GM12873 (cell line): ENCODE data around the gene SEPTIN8.

Experiments
- TF ChIP-seq, protein P1 (sequence below): IDR thresholded peaks from 2 replicates; pipeline ENCODE4 v1.5.1; 2012; ENCODE audit warnings: low read depth, mild to moderate bottlenecking, moderate library complexity, low read length, control low read depth; ENCODE audit not compliant: insufficient read depth; ENCODE audit errors: missing control alignments

The SEPTIN8 gene

DNA sequence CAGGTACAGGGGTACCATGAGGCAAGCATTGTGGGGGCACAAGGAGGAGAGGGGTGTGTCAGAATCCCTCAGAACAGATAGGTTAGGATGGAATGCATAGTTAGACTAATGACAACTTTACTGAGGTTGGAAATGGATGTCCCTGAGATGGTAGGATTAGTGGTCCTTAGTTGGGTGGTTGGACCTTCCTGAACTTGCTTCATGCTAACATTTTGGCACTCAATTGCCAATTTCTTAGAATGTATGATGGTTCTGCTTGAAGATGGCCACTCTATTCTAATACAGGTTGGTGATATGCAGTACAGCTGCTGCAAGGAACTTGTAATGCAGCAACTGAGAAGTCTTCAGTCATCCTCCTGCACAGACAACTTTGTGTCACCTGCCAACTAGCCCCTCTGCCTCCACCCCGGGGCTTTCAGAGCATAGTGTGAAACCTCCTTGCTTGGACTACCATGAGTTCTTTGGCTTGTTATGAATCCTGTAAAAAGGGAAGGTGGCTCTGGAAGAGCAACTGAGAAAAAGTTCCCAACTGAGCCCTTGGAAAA, 24.4 kb downstream of the SEPTIN8 start:
- TF ChIP-seq, protein P1, sequence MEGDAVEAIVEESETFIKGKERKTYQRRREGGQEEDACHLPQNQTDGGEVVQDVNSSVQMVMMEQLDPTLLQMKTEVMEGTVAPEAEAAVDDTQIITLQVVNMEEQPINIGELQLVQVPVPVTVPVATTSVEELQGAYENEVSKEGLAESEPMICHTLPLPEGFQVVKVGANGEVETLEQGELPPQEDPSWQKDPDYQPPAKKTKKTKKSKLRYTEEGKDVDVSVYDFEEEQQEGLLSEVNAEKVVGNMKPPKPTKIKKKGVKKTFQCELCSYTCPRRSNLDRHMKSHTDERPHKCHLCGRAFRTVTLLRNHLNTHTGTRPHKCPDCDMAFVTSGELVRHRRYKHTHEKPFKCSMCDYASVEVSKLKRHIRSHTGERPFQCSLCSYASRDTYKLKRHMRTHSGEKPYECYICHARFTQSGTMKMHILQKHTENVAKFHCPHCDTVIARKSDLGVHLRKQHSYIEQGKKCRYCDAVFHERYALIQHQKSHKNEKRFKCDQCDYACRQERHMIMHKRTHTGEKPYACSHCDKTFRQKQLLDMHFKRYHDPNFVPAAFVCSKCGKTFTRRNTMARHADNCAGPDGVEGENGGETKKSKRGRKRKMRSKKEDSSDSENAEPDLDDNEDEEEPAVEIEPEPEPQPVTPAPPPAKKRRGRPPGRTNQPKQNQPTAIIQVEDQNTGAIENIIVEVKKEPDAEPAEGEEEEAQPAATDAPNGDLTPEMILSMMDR, result no peak

GRCh38 chr5:132751971-132752580, 25.0 kb downstream of the SEPTIN8 start:
- TF ChIP-seq, protein P1, result no peak

DNA sequence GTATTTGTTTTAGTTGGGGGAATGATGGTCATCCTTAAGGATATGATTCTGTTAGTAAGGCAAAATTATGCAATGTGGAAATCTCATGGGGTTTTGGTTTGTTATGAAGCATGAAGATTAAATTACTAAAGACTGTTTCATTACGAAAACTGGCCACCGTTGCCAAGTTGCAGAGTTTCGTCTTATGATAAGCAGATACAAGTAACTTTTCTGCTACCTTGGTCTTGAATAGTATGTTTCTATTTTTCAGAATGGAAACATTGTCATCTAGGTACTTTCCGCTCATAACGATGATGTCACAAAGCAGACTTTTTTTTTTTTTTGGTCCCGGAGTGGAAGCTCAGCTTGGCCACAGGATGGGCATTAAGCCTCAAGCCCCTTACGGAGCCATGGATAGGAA, 25.6 kb downstream of the SEPTIN8 start:
- TF ChIP-seq, protein P1, result no peak

DNA sequence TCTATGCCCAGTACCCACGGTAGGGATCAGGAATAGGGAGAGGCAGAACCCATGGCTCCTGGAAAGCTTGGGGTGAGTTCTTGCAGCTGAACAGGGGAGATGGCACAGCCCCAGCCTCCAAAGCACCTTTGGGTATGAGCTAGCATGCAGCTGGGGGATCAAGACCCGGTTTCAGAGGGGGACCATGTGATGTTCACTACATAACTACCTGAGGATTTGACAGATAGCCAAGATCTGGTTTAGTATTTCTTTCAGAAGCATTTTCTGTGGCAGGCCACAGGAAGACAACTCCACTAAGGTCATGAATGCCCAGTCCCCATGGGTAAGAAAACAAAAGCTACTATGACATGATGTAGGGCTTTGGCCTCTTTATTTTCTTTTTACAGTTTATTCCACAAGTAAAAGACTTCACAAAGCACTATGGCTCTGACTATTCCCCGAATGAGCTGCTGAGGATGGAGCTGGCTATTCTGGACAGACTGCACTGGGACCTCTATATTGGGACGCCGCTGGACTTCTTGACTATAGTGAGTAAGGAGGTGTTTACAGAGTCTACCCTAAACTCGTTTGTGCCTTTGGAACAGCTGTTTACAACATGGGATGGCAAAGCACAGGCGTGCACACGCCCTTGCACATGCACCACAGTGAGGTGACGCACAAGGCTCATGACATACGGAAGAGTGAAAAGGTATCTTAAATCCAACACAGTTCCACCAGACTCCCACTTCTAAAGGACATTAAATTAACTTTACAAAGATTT, 26.4 kb downstream of the SEPTIN8 start:
- TF ChIP-seq, protein P1, result no peak

DNA sequence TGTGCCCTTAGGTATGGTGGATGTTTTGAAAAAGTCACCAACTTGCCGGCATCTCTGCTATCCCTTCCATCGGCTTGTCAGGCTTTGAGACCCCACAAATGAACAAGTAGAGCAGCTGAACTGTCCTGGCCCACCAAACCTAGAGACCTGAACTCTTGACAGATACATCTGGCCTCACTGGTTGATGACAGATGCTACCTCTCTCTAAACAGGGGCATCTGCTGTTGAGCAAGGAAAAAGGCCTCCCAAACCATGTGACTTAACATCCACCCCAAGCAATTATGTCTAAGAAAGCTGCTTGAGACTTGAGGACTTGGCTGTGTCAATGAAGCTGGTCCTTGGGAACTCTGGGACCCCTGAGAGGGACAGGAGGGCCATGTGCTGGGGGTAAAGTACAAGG, 27.5 kb downstream of the SEPTIN8 start:
- TF ChIP-seq, protein P1, result no peak

DNA sequence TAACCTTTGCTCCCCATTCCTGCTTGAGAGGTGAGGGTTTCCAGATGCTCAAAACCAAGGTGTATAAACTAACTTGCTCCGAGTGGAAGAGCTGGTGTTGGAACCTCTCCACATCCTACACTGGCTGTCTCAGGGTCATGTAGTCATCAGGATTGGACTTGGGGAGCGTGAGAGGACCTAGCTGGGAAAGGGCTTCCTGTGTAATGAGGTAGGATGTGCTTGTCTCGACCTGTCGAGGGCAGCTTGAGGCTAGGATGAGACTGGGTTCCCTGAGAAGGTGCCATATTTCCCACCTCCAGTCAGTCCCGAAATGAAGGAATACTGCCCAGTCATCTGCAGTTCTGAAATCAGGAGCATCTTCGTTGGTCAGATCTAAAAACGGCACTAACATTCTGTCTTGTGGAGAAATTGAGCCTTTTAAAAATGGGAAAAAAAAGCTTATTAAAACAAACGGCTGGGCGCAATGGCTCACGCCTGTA, 28.5 kb downstream of the SEPTIN8 start:
- TF ChIP-seq, protein P1, result no peak
